22Rv1 (cell line): Measurements from ENCODE around the gene RETN.
A peak's percentile ranks its signal among the peaks of the same experiment; 100 is the strongest.

Experiments
- H3K27ac ChIP-seq: fragments of 450-650 bp; 2 replicates; pipeline ENCODE4 v1.5.1; 2017
- ZFX ChIP-seq: fragments of 450-650 bp; IDR thresholded peaks from 2 replicates; pipeline ENCODE4 v1.6.1; 2017; ENCODE audit warnings: antibody characterized with exemption, borderline replicate concordance
- TF ChIP-seq, protein P1 (sequence below): fragments of 450-650 bp; IDR thresholded peaks from 2 replicates; pipeline ENCODE4 v1.5.1; 2017; ENCODE audit warnings: mild to moderate bottlenecking

The RETN gene

DNA sequence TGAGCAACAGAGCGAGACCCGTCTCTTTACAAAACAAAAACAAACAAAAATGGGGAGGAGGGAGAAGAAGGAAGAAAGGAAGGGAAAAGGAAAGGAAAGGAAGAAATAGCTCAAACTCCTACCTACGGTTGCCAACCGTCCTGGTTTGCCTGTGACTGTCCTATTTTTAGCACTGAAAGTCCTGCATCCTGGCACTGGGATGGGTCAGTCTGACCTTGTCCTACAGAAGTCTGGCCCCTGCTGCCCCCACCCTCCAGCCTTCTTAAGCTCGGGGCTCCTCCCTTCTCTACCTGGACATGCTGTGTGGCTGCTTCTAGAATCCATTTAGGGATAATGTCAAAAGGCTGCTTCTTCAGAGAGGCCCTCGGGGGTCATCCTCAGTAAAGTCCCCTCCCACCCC, 33.2 kb upstream of the RETN start:
- TF ChIP-seq, protein P1, sequence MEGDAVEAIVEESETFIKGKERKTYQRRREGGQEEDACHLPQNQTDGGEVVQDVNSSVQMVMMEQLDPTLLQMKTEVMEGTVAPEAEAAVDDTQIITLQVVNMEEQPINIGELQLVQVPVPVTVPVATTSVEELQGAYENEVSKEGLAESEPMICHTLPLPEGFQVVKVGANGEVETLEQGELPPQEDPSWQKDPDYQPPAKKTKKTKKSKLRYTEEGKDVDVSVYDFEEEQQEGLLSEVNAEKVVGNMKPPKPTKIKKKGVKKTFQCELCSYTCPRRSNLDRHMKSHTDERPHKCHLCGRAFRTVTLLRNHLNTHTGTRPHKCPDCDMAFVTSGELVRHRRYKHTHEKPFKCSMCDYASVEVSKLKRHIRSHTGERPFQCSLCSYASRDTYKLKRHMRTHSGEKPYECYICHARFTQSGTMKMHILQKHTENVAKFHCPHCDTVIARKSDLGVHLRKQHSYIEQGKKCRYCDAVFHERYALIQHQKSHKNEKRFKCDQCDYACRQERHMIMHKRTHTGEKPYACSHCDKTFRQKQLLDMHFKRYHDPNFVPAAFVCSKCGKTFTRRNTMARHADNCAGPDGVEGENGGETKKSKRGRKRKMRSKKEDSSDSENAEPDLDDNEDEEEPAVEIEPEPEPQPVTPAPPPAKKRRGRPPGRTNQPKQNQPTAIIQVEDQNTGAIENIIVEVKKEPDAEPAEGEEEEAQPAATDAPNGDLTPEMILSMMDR = no peak
- no peak for TF ChIP-seq ZFX
- H3K27ac ChIP-seq = no peak overlapping the region; the same call in 1 of the 2 replicates

DNA sequence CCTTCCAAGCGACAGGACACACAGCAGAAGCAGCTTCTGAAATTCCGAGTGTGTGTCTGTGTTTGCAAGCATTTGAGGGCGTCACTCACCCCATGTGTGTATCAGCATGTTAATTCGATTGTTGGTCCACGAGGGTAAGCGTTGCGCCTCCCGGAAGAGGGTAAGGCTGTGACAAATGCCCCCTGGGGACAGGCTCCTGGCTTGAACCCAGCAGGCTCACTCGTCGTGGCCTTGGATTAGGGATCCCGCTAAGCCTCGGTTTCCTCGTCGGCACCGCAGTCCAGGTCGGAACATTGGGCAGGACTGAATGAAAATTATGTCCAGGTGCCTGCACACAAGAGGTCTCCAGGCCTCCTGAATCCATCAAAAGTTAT, 32.5 kb upstream of the RETN start:
- no peak for TF ChIP-seq ZFX
- TF ChIP-seq, protein P1 = no peak
- peak overlapping the region; percentile 71 for H3K27ac ChIP-seq

DNA sequence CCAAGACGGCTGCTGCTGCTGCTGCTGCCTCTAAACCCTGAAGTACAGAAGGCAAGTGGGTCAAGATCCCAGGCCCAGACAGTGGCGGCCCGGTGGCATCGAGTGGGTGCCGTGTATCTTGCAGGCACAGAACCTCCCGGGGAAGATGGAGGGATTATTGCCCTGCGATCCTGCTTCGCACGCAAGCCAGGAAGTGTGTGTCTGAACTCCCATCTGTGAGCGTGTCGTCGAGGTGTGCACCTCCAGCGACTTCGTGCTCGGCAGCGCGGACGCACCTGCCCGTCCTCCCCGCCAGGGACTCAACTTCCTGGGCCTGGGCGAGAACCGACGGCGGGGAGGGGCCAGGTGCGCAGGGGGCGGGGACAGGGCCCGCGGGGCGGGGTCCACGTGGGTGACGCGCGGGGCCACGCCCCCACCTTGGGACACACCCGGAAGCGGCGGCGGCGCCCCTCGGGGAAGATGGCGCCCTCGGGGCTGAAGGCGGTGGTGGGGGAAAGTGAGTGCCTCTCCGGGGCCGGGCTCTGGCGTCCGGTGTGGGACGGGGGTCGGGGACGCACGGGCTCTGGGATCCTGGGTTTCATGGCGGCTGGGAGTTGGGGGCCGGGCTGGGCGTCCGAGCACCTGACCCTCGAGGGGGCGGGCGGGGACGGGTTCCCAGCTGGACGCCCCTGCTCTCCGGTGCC, 32.0 kb upstream of the RETN start, which contains the start of gene STXBP2:
TSS of gene STXBP2 (plus strand) at position 420 of the 683 bp plus-strand sequence. CDS start at position 460, 40 bp downstream.
- peak within 1 kb of the TSS; percentile 71 for H3K27ac ChIP-seq

GRCh38 chr19:7637374-7638256, 31.2 kb upstream of the RETN start:
- H3K27ac ChIP-seq = peak overlapping the region; percentile 71
- TF ChIP-seq, protein P1 = no peak

More for the DNA sequence above, 32.0 kb upstream of the RETN start, which contains the start of gene STXBP2:
- TF ChIP-seq, protein P1 = 0 out of 2 replicates have a peak, but pooled peaks have one; percentile 22
- no peak for TF ChIP-seq ZFX

DNA sequence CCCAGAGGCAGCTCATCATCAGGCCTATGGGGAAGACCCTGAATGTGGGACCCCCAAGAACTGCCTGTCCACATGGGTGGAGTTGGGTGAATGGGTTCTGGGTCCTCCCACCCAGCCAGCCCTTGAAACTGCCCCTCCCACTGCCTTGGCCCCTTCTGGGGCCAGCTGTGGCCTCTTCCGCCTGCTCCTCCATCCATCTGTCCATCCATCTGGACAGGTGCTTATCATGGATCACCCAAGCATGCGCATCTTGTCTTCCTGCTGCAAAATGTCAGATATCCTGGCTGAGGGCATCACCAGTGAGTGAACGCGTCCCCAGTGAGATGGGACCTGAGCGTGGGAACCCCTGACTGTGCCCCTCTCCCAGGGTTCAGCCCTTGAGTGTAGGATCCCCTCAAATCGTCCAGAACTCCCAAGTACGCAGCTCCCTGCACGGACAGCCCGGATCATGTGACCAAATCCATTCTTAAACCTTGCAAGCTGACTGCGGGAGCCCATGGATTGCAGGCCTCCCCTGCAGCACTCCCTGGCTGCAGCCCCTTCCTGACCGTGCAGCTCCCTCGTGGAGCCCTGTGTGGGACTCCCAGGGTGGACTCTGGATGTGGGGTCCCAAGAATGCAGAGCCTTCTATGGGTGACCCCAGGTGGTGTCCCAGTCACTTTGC, 29.9 kb upstream of the RETN start:
- peak overlapping the region; percentile 71; the same call in 1 of the 2 replicates for H3K27ac ChIP-seq
- TF ChIP-seq, protein P1 = no peak
- TF ChIP-seq ZFX = no peak

DNA sequence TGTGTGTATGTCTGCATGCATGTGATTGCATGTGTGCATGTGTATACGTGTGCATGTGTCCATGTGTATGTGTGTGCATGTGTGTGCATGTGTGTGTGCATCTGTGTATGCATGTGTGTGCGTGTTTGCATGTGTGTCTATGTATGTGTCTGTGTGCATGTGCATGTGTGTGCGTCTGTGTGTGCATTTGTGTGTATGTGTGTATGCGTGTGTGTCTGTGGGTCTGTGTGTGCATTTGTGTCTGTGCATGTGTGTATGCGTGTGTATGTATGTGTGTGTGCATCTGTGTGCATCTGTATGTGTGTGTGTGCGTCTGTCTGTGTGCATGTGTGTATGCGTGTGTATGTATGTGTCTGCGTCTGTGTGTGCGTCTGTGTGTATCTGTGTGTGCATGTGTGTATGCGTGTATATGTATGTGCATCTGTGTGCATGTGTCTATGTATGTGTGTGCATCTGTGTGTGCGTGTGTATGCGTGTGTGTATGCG, 28.9 kb upstream of the RETN start:
- H3K27ac ChIP-seq = no peak overlapping the region
- TF ChIP-seq, protein P1 = no peak
- no peak for TF ChIP-seq ZFX
